Esophagus squamous epithelium (tissue), 5 donors: ENCODE results near the gene KCNS3. TPM values are rescaled to one million over a fixed set of nuclear protein-coding genes. Genes with fewer than 3 reads are reported as not detected.

ENCODE experiments used
- DNase-seq: peaks from one replicate; lab custom pipeline; 2025; lab: John Stamatoyannopoulos, UW
- H3K27ac ChIP-seq, 4 donors: fragments of 200-600 bp; sonication (generic); one replicate each; pipeline ENCODE4 v1.5.1; 2016 to 2019; ENCODE audit warnings: mild to moderate bottlenecking in 1 of 4
- H3K27me3 ChIP-seq, 4 donors: fragments of 200-600 bp; sonication (generic); 1 replicate in 3 of 4; 2 replicates in 1 of 4; pipeline versions ENCODE4 v1.5.1 to v1.6.0; 2017 to 2021; ENCODE audit warnings: antibody characterized with exemption in 1 of 4
- H3K36me3 ChIP-seq, 3 donors: fragments of 200-600 bp; sonication (generic); one replicate each; pipeline ENCODE4 v1.5.1; 2016 to 2019
- H3K4me1 ChIP-seq, 3 donors: fragments of 200-600 bp; sonication (generic); one replicate each; pipeline ENCODE4 v1.5.1; 2017 to 2019
- H3K4me3 ChIP-seq, 4 donors: fragments of 200-600 bp; sonication (generic); 1 replicate in 3 of 4; 2 replicates in 1 of 4; pipeline ENCODE4 v1.5.1; 2016 to 2019; ENCODE audit warnings: mild to moderate bottlenecking in 2 of 4, moderate library complexity in 1 of 4
- H3K9me3 ChIP-seq, 3 donors: fragments of 200-600 bp; sonication (generic); one replicate each; pipeline ENCODE4 v1.5.1; 2016 to 2019
- POLR2A ChIP-seq, 4 donors: fragments of 450-650 bp; IDR thresholded peaks; one replicate each; pipeline ENCODE4 v1.6.1; 2017; ENCODE audit warnings: antibody characterized with exemption in 4 of 4, mild to moderate bottlenecking in 4 of 4, moderate library complexity in 3 of 4
- WGBS, 2 donors: methylation state at CpG; one replicate each; pipeline ENCODE4 v1.1.5; 2018; 5-methylcytosine and 5-hydroxymethylcytosine counted together
- intact Hi-C: fragments of 100-400 bp; cut with DNase I; formaldehyde crosslinking; loops from one replicate; pipeline ENCODE4 v1.15.0; 2022
- total RNA-seq, 4 donors: library from RNA; depleted of rRNA; stranded (reverse); fragments of >200 nt; gene quantifications; one replicate each; pipeline ENCODE4 v1.1.0, GENCODE V29; 2016
- TF ChIP-seq, protein P1 (sequence below), 6 experiments: fragments of 450-650 bp in 4 of 6; fragments of 200-600 bp in 2 of 6; sonication (generic) in 2 of 6; IDR thresholded peaks; one replicate each; pipeline ENCODE4 v1.5.1; 2016 to 2019; ENCODE audit warnings: antibody characterized with exemption in 6 of 6, mild to moderate bottlenecking in 4 of 6, moderate library complexity in 4 of 6
- donor health status: DM: yes; HTN: yes; CAD: no.

The KCNS3 gene
- total RNA-seq, 4 donors from 2014 or later, result 8.6 to 33.5 (median 21.5) TPM

DNA sequence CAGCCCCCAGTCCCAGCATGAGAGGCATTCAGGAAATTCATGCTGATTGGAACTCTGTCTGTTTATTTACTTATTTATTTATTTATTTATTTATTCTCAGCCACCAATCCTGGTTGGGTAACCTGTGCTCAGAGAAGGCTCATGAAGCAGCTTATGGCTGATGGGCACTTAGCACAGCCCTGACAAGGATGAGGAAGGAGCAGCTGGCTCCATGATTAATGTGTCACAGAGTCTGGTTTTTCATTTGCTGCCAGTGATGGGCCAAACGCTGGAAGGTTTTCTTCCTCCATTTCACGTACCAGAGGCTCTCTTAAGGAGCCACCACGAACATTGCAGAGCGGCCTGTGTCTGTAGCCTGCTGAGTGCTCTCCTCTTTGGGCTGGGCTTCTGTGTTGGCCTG is 28.3 kb upstream of the KCNS3 start:
- Histone ChIP-seq H3K4me1 (peaks cover 0 to 6% (median 0%) of the 10 kb centered on the region in 3 donors), H3K4me3 (no peak overlapping the region), H3K36me3 (no peaks in the 10 kb centered on the region), H3K27ac (no peak overlapping the region), H3K27me3 (peaks cover 0 to 22% (median 0%) of the 10 kb centered on the region in 4 donors), H3K9me3 (no peaks in the 10 kb centered on the region)
- DNase-seq, result no peak
- intact Hi-C loops, result loop anchor here (10.0 kb wide), 3 partner anchors 295 to 535 kb away; no protein-coding TSS in a partner anchor
- TF ChIP-seq POLR2A (IDR thresholded peaks at IDR 0.05), result no peak
- TF ChIP-seq, protein P1, sequence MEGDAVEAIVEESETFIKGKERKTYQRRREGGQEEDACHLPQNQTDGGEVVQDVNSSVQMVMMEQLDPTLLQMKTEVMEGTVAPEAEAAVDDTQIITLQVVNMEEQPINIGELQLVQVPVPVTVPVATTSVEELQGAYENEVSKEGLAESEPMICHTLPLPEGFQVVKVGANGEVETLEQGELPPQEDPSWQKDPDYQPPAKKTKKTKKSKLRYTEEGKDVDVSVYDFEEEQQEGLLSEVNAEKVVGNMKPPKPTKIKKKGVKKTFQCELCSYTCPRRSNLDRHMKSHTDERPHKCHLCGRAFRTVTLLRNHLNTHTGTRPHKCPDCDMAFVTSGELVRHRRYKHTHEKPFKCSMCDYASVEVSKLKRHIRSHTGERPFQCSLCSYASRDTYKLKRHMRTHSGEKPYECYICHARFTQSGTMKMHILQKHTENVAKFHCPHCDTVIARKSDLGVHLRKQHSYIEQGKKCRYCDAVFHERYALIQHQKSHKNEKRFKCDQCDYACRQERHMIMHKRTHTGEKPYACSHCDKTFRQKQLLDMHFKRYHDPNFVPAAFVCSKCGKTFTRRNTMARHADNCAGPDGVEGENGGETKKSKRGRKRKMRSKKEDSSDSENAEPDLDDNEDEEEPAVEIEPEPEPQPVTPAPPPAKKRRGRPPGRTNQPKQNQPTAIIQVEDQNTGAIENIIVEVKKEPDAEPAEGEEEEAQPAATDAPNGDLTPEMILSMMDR (IDR thresholded peaks at IDR 0.05), result no peak
- WGBS, 2 donors, result 78 to 80% methylated on average over 2 to 4 of the region's 4 CpGs

GRCh38 chr2:17851731-17852585 is 26.5 kb upstream of the KCNS3 start:
- peaks cover 0 to 6% (median 0%) of the 10 kb centered on the region in 3 donors for H3K4me1 ChIP-seq
- TF ChIP-seq, protein P1 (IDR thresholded peaks at IDR 0.05), result peak; percentile 70 to 98 (median 88)
- TF ChIP-seq POLR2A (IDR thresholded peaks at IDR 0.05), result no peak
- H3K4me3 ChIP-seq, result no peak overlapping the region
- H3K27me3 ChIP-seq, result peaks cover 0 to 32% (median 0%) of the 10 kb centered on the region in 4 donors
- no peaks in the 10 kb centered on the region for H3K9me3 ChIP-seq
- H3K36me3 ChIP-seq, result no peaks in the 10 kb centered on the region
- no peak for DNase-seq
- no peak overlapping the region for H3K27ac ChIP-seq
- WGBS, 2 donors, result 0 to 27% methylated on average over 5 to 7 of the region's 9 CpGs
- intact Hi-C loops, result loop anchor here (10.0 kb wide), 3 partner anchors 293 to 533 kb away; no protein-coding TSS in a partner anchor

- no peaks in the 10 kb centered on the region for H3K9me3 ChIP-seq
- DNase-seq, result no peak
- peaks cover 0 to 6% (median 0%) of the 10 kb centered on the region in 3 donors for H3K4me1 ChIP-seq
- 60 to 69% methylated on average over 4 of the region's 4 CpGs for WGBS, 2 donors
- peaks cover 0 to 51% (median 0%) of the 10 kb centered on the region in 4 donors for H3K27me3 ChIP-seq
- no peaks in the 10 kb centered on the region for H3K36me3 ChIP-seq
- no peak for TF ChIP-seq POLR2A (IDR thresholded peaks at IDR 0.05)
- TF ChIP-seq, protein P1 (IDR thresholded peaks at IDR 0.05), result no peak
- no peak overlapping the region for H3K27ac ChIP-seq
- H3K4me3 ChIP-seq, result no peak overlapping the region
- intact Hi-C loops, result loop anchor here (10.0 kb wide), 3 partner anchors 291 to 531 kb away; no protein-coding TSS in a partner anchor
These were observed 24.7 kb upstream of the KCNS3 start for GRCh38 chr2:17853799-17854198.

- no peak overlapping the region for H3K4me3 ChIP-seq
- no peaks in the 10 kb centered on the region for H3K36me3 ChIP-seq
- peaks cover 0 to 65% (median 0%) of the 10 kb centered on the region in 4 donors for H3K27me3 ChIP-seq
- DNase-seq, result no peak
- H3K4me1 ChIP-seq, result peaks cover 0 to under 1% (median 0%) of the 10 kb centered on the region in 3 donors
- intact Hi-C loops, result loop anchor here (10.0 kb wide), 3 partner anchors 288 to 528 kb away; no protein-coding TSS in a partner anchor
- no peaks in the 10 kb centered on the region for H3K9me3 ChIP-seq
- no peak overlapping the region for H3K27ac ChIP-seq
- TF ChIP-seq, protein P1 (IDR thresholded peaks at IDR 0.05), result no peak
- TF ChIP-seq POLR2A (IDR thresholded peaks at IDR 0.05), result no peak
- 38 to 39% methylated on average over 3 of the region's 3 CpGs for WGBS, 2 donors
These were observed 21.4 kb upstream of the KCNS3 start for GRCh38 chr2:17857021-17857420.

GRCh38 chr2:17858064-17858463 is 20.4 kb upstream of the KCNS3 start:
- intact Hi-C loops, result loop anchor here (10.0 kb wide), 3 partner anchors 287 to 527 kb away; no protein-coding TSS in a partner anchor
- H3K9me3 ChIP-seq, result no peaks in the 10 kb centered on the region
- H3K27ac ChIP-seq, result no peak overlapping the region
- 54 to 59% methylated on average over 1 of the region's 1 CpG for WGBS, 2 donors
- TF ChIP-seq, protein P1 (IDR thresholded peaks at IDR 0.05), result no peak
- TF ChIP-seq POLR2A (IDR thresholded peaks at IDR 0.05), result no peak
- no peaks in the 10 kb centered on the region for H3K4me1 ChIP-seq
- H3K27me3 ChIP-seq, result peaks cover 0 to 56% (median 0%) of the 10 kb centered on the region in 4 donors
- DNase-seq, result no peak
- no peaks in the 10 kb centered on the region for H3K36me3 ChIP-seq
- H3K4me3 ChIP-seq, result no peak overlapping the region
